Activated gamma-delta T cell (primary cell): ENCODE data around the gene POU2F1.

ENCODE experiments used
- DNase-seq: peaks from one replicate; lab custom pipeline; 2025; lab: John Stamatoyannopoulos, UW

POU2F1 gene

GRCh38 chr1:167467126-167467710 lies 246.5 kb downstream of the POU2F1 start:
- no peak for DNase-seq

- DNase-seq = no peak
These were observed 247.1 kb downstream of the POU2F1 start for GRCh38 chr1:167467752-167468151.

DNA sequence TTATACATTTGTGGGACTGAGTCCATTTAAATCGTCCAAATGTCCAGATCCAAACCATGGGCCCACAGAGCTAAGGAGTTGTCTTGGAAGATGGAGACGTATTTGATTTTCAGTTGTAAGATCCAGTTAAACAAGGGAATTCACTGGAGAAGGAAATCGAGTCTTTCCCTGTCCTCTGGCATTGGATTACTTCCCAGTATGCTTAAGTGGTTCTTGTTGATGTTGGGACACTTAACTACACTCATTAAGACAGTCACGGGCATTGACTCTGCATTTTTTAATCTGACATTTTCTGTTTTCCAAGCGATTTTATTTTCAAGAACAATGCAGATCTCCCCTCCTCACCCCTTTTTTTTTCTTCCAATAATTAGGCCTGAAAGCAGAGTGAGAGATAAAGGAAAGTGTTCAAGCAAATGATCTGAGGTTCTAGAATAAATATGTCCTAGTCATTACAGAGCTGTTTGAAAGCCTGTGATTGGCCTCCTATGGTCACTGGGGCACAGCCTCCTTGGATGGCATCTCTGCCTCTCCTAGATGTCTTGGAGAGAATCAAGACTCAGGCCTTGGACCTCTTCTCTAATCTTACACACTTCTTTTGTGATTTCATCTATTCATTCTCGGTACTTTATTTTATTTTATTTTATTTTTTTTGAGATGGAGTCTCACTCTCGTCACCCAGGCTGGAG lies 248.7 kb downstream of the POU2F1 start:
- no peak for DNase-seq

DNA sequence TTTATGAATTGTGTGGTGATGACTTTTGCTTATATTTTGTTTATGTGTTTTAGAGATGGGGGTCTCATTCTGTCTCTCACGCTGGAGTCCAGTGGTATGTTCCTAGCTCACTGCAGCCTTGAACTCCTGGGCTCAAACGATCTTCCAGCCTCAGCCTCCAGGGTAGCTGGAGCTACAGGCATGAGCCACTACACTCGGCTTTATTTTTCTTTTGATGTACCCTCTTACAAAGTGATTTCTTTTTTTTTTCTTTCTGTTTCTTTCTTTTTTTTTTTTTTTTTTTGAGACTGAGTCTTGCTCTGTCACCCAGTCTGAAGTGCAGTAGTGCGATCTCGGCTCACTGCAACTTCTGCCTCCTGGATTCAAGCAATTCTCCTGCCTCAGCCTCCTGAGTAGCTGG lies 250.9 kb downstream of the POU2F1 start:
- no peak for DNase-seq

DNA sequence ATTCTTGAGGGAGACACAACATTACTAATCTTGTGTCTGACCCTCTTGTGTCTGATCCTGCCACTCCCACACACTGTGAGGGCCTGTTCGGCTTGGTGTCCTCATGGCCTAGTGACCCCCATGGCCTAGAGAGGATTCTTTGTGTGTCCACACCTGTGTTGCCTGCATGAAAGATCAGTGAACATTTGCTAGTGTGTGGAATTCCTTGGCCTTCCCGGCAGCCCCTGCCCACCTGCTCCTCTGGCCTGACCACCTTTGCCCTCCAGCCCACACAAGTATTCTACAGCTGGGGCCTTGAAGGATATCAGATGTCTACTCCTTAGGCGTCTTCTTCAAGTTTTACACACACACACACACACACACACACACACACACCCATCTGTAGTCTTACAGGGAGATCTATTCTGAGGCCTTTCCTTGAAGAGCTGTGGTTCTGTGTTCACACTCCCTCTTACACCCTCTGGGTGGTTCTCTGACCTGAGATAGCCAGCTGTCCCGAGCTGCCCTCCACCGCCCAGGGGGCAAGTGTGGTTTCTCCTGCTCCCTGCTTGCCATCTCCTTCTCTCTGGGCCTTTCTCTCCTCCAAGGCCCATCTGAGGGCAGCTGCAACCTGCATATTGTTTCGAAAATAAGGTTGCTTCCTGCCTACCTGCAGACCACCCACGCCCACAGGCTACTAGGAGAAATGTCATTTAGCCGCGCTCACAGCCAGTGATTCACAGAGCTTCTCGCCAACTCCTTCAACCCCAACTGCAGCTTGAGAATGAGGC lies 252.3 kb downstream of the POU2F1 start:
- DNase-seq = no peak

DNA sequence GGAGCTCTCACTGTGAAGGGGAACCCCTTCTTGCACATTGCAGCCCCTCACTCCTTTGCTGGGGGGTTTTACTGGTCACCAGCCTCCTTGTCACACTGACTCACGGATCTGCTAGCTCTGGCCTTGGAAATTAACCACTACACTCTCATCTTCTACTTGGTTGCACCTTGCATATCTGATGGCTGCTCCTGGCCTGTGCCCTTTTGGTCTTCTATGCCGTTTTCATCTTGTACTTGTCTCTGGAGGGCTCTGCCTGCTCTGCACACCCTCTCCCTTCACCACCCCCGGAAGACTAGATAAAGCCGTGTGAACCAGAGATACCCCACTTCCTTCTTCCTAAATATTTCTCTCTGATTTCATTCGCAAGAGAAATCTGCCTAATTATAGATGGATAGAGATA lies 253.1 kb downstream of the POU2F1 start:
- DNase-seq = no peak

- no peak for DNase-seq
These were observed 253.5 kb downstream of the POU2F1 start for GRCh38 chr1:167474191-167474641.

- DNase-seq = no peak
These were observed 255.4 kb downstream of the POU2F1 start for GRCh38 chr1:167476061-167476460.
